Endothelial cell of umbilical vein (primary cell): ENCODE measurements around the gene POP5. TPM values are rescaled to one million over a fixed set of nuclear protein-coding genes. Genes with fewer than 3 reads are reported as not detected.

Experiments used
- BruUV-seq: library from RNA; stranded (reverse); fragments of 400-500 nt; replicated peaks from 2 replicates; lab custom pipeline; 2021; lab: Mats Ljungman, UMichigan
- CTCF ChIA-PET: fragments of 300-600, 350-600 bp; sonication (Branson Sonifier 250); formaldehyde crosslinking; loops from one replicate; lab custom pipeline; 2021; ENCODE audit warnings: antibody characterized with exemption, inconsistent platforms; lab: Charles Lee
- POLR2A ChIA-PET: fragments of 300-600, 350-600 bp; sonication (Branson Sonifier 250); formaldehyde crosslinking; loops from one replicate; lab custom pipeline; 2021; ENCODE audit warnings: antibody characterized with exemption, inconsistent platforms; lab: Charles Lee
- DNase-seq: peaks from one replicate; pipeline ENCODE4 v3.0.0-alpha.2; 2011; ENCODE audit warnings: low read depth, low spot score
- FAIRE-seq: peaks from 2 replicates; lab custom pipeline; 2011; peaks lifted over from hg19 to GRCh38; lab: Jason Lieb, UNC
- H2AFZ ChIP-seq: 2 replicates; pipeline ENCODE4 v1.6.0; 2012; ENCODE audit warnings: low read depth, low read length, control low read depth, inconsistent platforms
- H3K27ac ChIP-seq: 2 replicates; pipeline ENCODE4 v1.5.1; 2011; ENCODE audit warnings: low read depth, mild to moderate bottlenecking, control low read depth, low read length, moderate library complexity; ENCODE audit not compliant: insufficient read depth
- H3K27me3 ChIP-seq, 2 experiments: 2 replicates each; pipeline versions ENCODE4 v1.6.0 to v1.6.1; 2011; ENCODE audit warnings: low read length in 2 of 2, mixed read lengths in 1 of 2; ENCODE audit not compliant: control insufficient read depth in 2 of 2, insufficient read depth in 2 of 2
- H3K36me3 ChIP-seq, 2 experiments: 2 replicates in 1 of 2; 3 replicates in 1 of 2; pipeline ENCODE4 v1.5.1; 2011; ENCODE audit warnings: low read length in 2 of 2, mild to moderate bottlenecking in 1 of 2, moderate library complexity in 1 of 2; ENCODE audit not compliant: control insufficient read depth in 2 of 2, insufficient read depth in 2 of 2; ENCODE audit errors: extremely low read depth in 1 of 2
- H3K4me1 ChIP-seq: 3 replicates; pipeline ENCODE4 v1.5.1; 2011; ENCODE audit warnings: mild to moderate bottlenecking, low read length; ENCODE audit not compliant: control insufficient read depth, insufficient read depth; ENCODE audit errors: extremely low read depth
- H3K4me2 ChIP-seq: 2 replicates; pipeline ENCODE4 v1.6.1; 2011; ENCODE audit warnings: low read length, control low read depth, mixed read lengths; ENCODE audit not compliant: insufficient read depth
- H3K4me3 ChIP-seq, 3 experiments: fragments of 200-600 bp in 1 of 3; sonication (generic), shearing (Covaris generic) in 1 of 3; replicated peaks in 1 of 3; 2 replicates each; pipeline ENCODE4 v1.5.1; 2011 to 2016; ENCODE audit warnings: control low read depth in 3 of 3, low read length in 3 of 3, mild to moderate bottlenecking in 2 of 3, inconsistent platforms in 1 of 3, low read depth in 1 of 3, moderate library complexity in 1 of 3; ENCODE audit not compliant: insufficient read depth in 1 of 3
- H3K79me2 ChIP-seq: 2 replicates; pipeline ENCODE4 v1.6.0; 2012; ENCODE audit warnings: low read length, inconsistent platforms; ENCODE audit not compliant: control insufficient read depth, insufficient read depth
- H3K9ac ChIP-seq: replicated peaks from 2 replicates; pipeline ENCODE3; 2011; ENCODE audit warnings: low read length, control low read depth; ENCODE audit not compliant: insufficient read depth; ENCODE audit errors: extremely low read depth
- H3K9me1 ChIP-seq: replicated peaks from 3 replicates; pipeline ENCODE4 v1.6.0; 2011; ENCODE audit warnings: mild to moderate bottlenecking, low read length; ENCODE audit not compliant: control insufficient read depth, insufficient read depth; ENCODE audit errors: extremely low read depth
- H3K9me3 ChIP-seq: replicated peaks from 2 replicates; pipeline ENCODE4 v1.5.1; 2012; ENCODE audit warnings: low read length, inconsistent platforms; ENCODE audit not compliant: control insufficient read depth, insufficient read depth
- H4K20me1 ChIP-seq: replicated peaks from 2 replicates; pipeline ENCODE3; 2011; ENCODE audit warnings: mild to moderate bottlenecking, low read length; ENCODE audit not compliant: control insufficient read depth, insufficient read depth; ENCODE audit errors: extremely low read depth
- CTCF ChIP-seq, 2 donors: IDR thresholded peaks; 1 replicate in 1 of 2; 2 replicates in 1 of 2; pipeline ENCODE4 v1.5.1; 2011; ENCODE audit warnings: low read length in 2 of 2, mild to moderate bottlenecking in 2 of 2, moderate library complexity in 2 of 2, control low read depth in 1 of 2, inconsistent platforms in 1 of 2, low read depth in 1 of 2; ENCODE audit not compliant: insufficient read depth in 1 of 2; ENCODE audit errors: extremely low read depth in 1 of 2
- EZH2 ChIP-seq: IDR thresholded peaks from 2 replicates; pipeline ENCODE4 v1.6.1; 2012; ENCODE audit warnings: borderline replicate concordance, low read depth, mild to moderate bottlenecking, moderate library complexity, low read length, inconsistent platforms; ENCODE audit not compliant: severe bottlenecking
- FOS ChIP-seq: IDR thresholded peaks from 2 replicates; pipeline ENCODE4 v1.6.1; 2011; ENCODE audit warnings: mild to moderate bottlenecking, low read length, moderate library complexity, borderline replicate concordance; ENCODE audit not compliant: insufficient read depth
- GATA2 ChIP-seq: IDR thresholded peaks from 2 replicates; pipeline ENCODE4 v1.7.0; 2011; ENCODE audit warnings: low read depth, mild to moderate bottlenecking, moderate library complexity, mixed read lengths, low read length; ENCODE audit not compliant: insufficient read length, insufficient read depth
- POLR2A ChIP-seq: IDR thresholded peaks from 2 replicates; pipeline ENCODE4 v1.6.1; 2012; ENCODE audit warnings: low read depth, mild to moderate bottlenecking, control low read depth, low read length
- dilution Hi-C: fragments of 300-500 bp; cut with MboI; formaldehyde crosslinking; loops from one replicate; pipeline ENCODE4 v1.15.0; 2019; ENCODE audit warnings: low sequenced_read_pairs; ENCODE audit not compliant: extremely low pct_ligation_motif_present
- intact Hi-C: fragments of 100-400 bp; cut with micrococcal nuclease; formaldehyde crosslinking; loops from one replicate; pipeline ENCODE4 v1.10.0; 2022
- polyA plus RNA-seq, 4 experiments: library from polyadenylated mRNA; depleted of rRNA in 3 of 4; stranded (reverse) in 3 of 4; unstranded in 1 of 4; fragments of >200 nt; gene quantifications; 2 replicates each; pipeline versions ENCODE4 v1.2.1 to v1.2.3, GENCODE V29; 2011 to 2012; ENCODE audit warnings: missing spikeins in 1 of 4
- total RNA-seq: library from RNA; stranded (reverse); gene quantifications from 2 replicates; pipeline ENCODE4 v1.2.3, GENCODE V29; 2021

Gene POP5
- total and polyA plus RNA-seq, 2 donors (not counting 3 experiments of a cell fraction or from before 2014, with no cell fraction given), result 25.7 to 60.2 TPM

- no peak overlapping the region for H3K9ac ChIP-seq
- no peak overlapping the region for H3K4me3 ChIP-seq
- no peaks in the 10 kb centered on the region for H3K9me1 ChIP-seq
- TF ChIP-seq GATA2, result no peak
- TF ChIP-seq EZH2, result no peak
- no peak for TF ChIP-seq FOS
- TF ChIP-seq CTCF (IDR thresholded peaks at IDR 0.05; ENCODE audit: extremely low read depth in 1 of 2, insufficient read depth in 1 of 2, low read depth in 1 of 2, low read length in 2 of 2), result no peak
- no TSS peak for BruUV-seq
- ChIA-PET POLR2A (no interaction called here), CTCF (no interaction called here)
- no peak overlapping the region for H3K27ac ChIP-seq
- H2AFZ ChIP-seq, result no peak overlapping the region
- FAIRE-seq (no peak), DNase-seq (no peak)
- H3K79me2 ChIP-seq, result peaks cover 16% of the 10 kb centered on the region
- H3K27me3 ChIP-seq, result no peaks in the 10 kb centered on the region
- H3K4me1 ChIP-seq, result no peaks in the 10 kb centered on the region
- intact Hi-C loops, result no loop called here
- peaks cover 3% of the 10 kb centered on the region for H4K20me1 ChIP-seq
- H3K36me3 ChIP-seq, result peaks cover 46 to 50% of the 10 kb centered on the region in 2 experiments
- dilution Hi-C loops, result no loop called here
- H3K4me2 ChIP-seq, result no peak overlapping the region
- H3K9me3 ChIP-seq, result no peaks in the 10 kb centered on the region
These were observed 17.7 kb downstream of the POP5 start for GRCh38 chr12:120563495-120563894.

- H3K9me1 ChIP-seq, result no peaks in the 10 kb centered on the region
- peaks cover 45 to 52% of the 10 kb centered on the region in 2 experiments for H3K36me3 ChIP-seq
- no peaks in the 10 kb centered on the region for H3K9me3 ChIP-seq
- H3K27ac ChIP-seq, result no peak overlapping the region
- no peak overlapping the region for H3K4me2 ChIP-seq
- H3K4me3 ChIP-seq, result no peak overlapping the region
- no TSS peak for BruUV-seq
- H4K20me1 ChIP-seq, result peaks cover 3% of the 10 kb centered on the region
- DNase-seq (no peak), FAIRE-seq (no peak)
- intact Hi-C loops, result no loop called here
- H2AFZ ChIP-seq, result no peak overlapping the region
- no peaks in the 10 kb centered on the region for H3K27me3 ChIP-seq
- POLR2A ChIA-PET, result no interaction called here
- no peaks in the 10 kb centered on the region for H3K4me1 ChIP-seq
- TF ChIP-seq POLR2A (no peak), FOS (no peak)
- dilution Hi-C loops, result no loop called here
- CTCF ChIA-PET, result no interaction called here
- peaks cover 16% of the 10 kb centered on the region for H3K79me2 ChIP-seq
- no peak overlapping the region for H3K9ac ChIP-seq
These were observed 18.3 kb downstream of the POP5 start for GRCh38 chr12:120562906-120563305.
